Calu3 (cell line): ENCODE data around the gene LGALSL. TPM values are rescaled to one million over a fixed set of nuclear protein-coding genes. Genes with fewer than 3 reads are reported as not detected.
"Not testable (repeated sequence)": the region's sequence is repeated elsewhere in the genome, so short reads cannot be mapped to it uniquely, and the experiment has no call there.

ENCODE experiments used
- BruUV-seq: library from RNA; stranded (reverse); fragments of 400-500 nt; replicated peaks from 2 replicates; lab custom pipeline; 2021; lab: Mats Ljungman, UMichigan
- CTCF ChIA-PET: fragments of 300-600 bp; sonication (Branson Sonifier 250); formaldehyde crosslinking; loops from one replicate; lab custom pipeline; 2022; ENCODE audit warnings: antibody characterized with exemption; lab: Charles Lee
- DNase-seq: peaks from one replicate; pipeline ENCODE4 v3.0.0; 2022
- H3K27ac Mint-ChIP-seq: one replicate; pipeline ENCODE4 v1.8.0; 2022; ENCODE audit warnings: mixed read lengths; ENCODE audit not compliant: unreplicated experiment
- H3K27me3 Mint-ChIP-seq: one replicate; pipeline ENCODE4 v1.8.0; 2022; ENCODE audit warnings: mixed read lengths; ENCODE audit not compliant: unreplicated experiment
- H3K36me3 Mint-ChIP-seq: one replicate; pipeline ENCODE4 v1.8.0; 2022; ENCODE audit warnings: mild to moderate bottlenecking, moderate library complexity, mixed read lengths; ENCODE audit not compliant: insufficient read depth, unreplicated experiment
- H3K4me1 Mint-ChIP-seq: one replicate; pipeline ENCODE4 v1.8.0; 2022; ENCODE audit warnings: mild to moderate bottlenecking, low read depth, mixed read lengths; ENCODE audit not compliant: unreplicated experiment
- H3K4me3 Mint-ChIP-seq: one replicate; pipeline ENCODE4 v1.8.0; 2022; ENCODE audit warnings: mild to moderate bottlenecking, low read depth, moderate library complexity, mixed read lengths; ENCODE audit not compliant: unreplicated experiment
- H3K9me3 Mint-ChIP-seq: one replicate; pipeline ENCODE4 v1.8.0; 2022; ENCODE audit warnings: low read depth, mixed read lengths; ENCODE audit not compliant: unreplicated experiment
- CTCF ChIP-seq: fragments of 200-600 bp; IDR thresholded peaks from one replicate; pipeline ENCODE4 v1.8.0; 2022; ENCODE audit warnings: antibody characterized with exemption; ENCODE audit not compliant: unreplicated experiment
- intact Hi-C: fragments of 100-400 bp; cut with micrococcal nuclease; formaldehyde crosslinking; loops from one replicate; pipeline ENCODE4 v1.10.0; 2022; ENCODE audit not compliant: unreplicated experiment
- total RNA-seq: library from RNA; stranded (reverse); gene quantifications from 2 replicates; pipeline ENCODE4 v1.2.3, GENCODE V29; 2022

Gene LGALSL
- total RNA-seq, 1 experiment from 2014 or later, result 12.1 TPM

GRCh38 chr2:64440843-64441242, 13.1 kb upstream of the LGALSL start:
- Mint-ChIP-seq H3K4me1 (no peaks in the 10 kb centered on the region), H3K27me3 (no peaks in the 10 kb centered on the region), H3K4me3 (no peak overlapping the region), H3K27ac (no peak overlapping the region), H3K36me3 (no peaks in the 10 kb centered on the region), H3K9me3 (no peaks in the 10 kb centered on the region)
- BruUV-seq, result no TSS peak
- intact Hi-C loops, result no loop called here
- TF ChIP-seq CTCF, result no peak
- CTCF ChIA-PET, result no interaction called here
- no peak for DNase-seq

- BruUV-seq, result no TSS peak
- TF ChIP-seq CTCF, result no peak
- Mint-ChIP-seq H3K4me3 (no peak overlapping the region), H3K27ac (no peak overlapping the region), H3K27me3 (no peaks in the 10 kb centered on the region), H3K9me3 (no peaks in the 10 kb centered on the region), H3K4me1 (no peaks in the 10 kb centered on the region), H3K36me3 (no peaks in the 10 kb centered on the region)
- DNase-seq, result no peak
- CTCF ChIA-PET, result interaction anchor here (0.6 kb wide), 1 partner anchor 55 kb away, joined by 3 read pairs; no protein-coding TSS in a partner anchor
- intact Hi-C loops, result no loop called here
Measured at GRCh38 chr2:64442277-64442676, 11.7 kb upstream of the LGALSL start.

- H3K27ac Mint-ChIP-seq, result no peak overlapping the region
- H3K36me3 Mint-ChIP-seq, result no peaks in the 10 kb centered on the region
- CTCF ChIA-PET, result interaction anchor here (0.6 kb wide), 1 partner anchor 56 kb away, joined by 3 read pairs; no protein-coding TSS in a partner anchor
- intact Hi-C loops, result no loop called here
- no peak for TF ChIP-seq CTCF
- H3K27me3 Mint-ChIP-seq, result no peaks in the 10 kb centered on the region
- no peak overlapping the region for H3K4me3 Mint-ChIP-seq
- H3K4me1 Mint-ChIP-seq, result no peaks in the 10 kb centered on the region
- H3K9me3 Mint-ChIP-seq, result no peaks in the 10 kb centered on the region
- no peak for DNase-seq
- no TSS peak for BruUV-seq
Measured at GRCh38 chr2:64442801-64443429, 11.0 kb upstream of the LGALSL start.

GRCh38 chr2:64445970-64446369, 8.0 kb upstream of the LGALSL start:
- H3K4me1 Mint-ChIP-seq, H3K9me3 Mint-ChIP-seq, intact Hi-C loops, H3K27ac Mint-ChIP-seq, H3K4me3 Mint-ChIP-seq, H3K27me3 Mint-ChIP-seq, DNase-seq, CTCF ChIA-PET, H3K36me3 Mint-ChIP-seq, BruUV-seq: not testable (repeated sequence)

- Mint-ChIP-seq H3K9me3 (no peaks in the 10 kb centered on the region), H3K27ac (no peak overlapping the region), H3K4me1 (no peaks in the 10 kb centered on the region), H3K36me3 (no peaks in the 10 kb centered on the region), H3K27me3 (no peaks in the 10 kb centered on the region), H3K4me3 (no peak overlapping the region)
- intact Hi-C loops, result no loop called here
- no peak for DNase-seq
- CTCF ChIA-PET, result no interaction called here
- TF ChIP-seq CTCF, result no peak
- no TSS peak for BruUV-seq
Measured at GRCh38 chr2:64447317-64448040, 6.5 kb upstream of the LGALSL start.
